GM21723 (cell line): ENCODE results near the gene TLE3.

ENCODE experiments used
- ATAC-seq: cut with Tn5 transposase; IDR thresholded peaks from one replicate; pipeline ENCODE4 v1.9.1; 2021; ENCODE audit warnings: mild to moderate bottlenecking, moderate library complexity; ENCODE audit not compliant: unreplicated experiment

The TLE3 gene

DNA sequence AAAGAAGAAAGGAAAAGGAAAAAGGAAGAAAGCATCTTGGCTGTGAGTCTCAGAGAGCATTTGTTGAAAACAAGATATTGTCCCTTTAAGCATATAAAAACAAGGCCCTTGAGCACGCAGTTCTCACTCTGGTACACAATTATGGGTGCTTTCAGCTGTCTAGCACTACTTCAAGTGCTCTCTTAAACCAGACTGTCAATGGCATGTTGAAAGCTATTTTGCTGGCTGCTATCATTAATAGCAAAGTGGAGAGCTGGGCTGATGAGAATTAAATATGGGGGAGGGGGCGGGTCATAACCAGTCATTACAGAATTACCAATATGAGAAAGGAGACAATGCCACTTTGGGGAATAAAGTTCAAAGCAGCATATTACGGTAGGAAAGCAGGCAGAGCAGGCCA lies 9.3 kb downstream of the TLE3 start:
- ATAC-seq = no peak

DNA sequence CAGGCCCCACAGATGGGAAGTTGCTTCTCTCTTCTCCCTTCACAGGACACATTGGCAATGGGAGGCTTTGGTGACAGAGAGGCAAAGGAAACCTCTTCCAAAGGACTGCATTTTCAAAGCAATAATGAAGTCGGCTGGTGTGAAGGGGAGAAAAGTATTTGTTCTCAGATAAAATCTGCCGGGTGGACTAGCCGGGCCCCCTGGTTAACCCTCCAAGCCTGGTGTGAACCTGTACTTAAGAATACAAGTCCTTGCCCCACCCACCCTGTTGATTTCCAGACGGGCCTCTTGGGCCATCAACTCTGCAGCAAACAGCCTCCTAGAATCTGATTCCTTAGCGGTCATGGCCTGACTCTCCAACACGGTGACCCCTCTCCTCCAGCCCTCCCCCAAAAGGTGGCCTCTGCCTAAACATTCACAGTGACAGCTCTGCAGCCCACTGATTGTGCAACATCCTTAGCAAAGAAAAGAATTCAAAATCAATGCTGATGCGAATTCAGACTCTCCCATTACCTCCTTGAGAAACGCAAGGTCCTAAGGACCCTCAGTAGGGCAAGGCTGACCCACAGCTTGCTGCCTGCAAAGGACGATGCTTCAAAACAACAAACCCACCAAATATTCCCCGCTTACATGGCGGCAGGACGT lies 9.9 kb downstream of the TLE3 start:
- no peak for ATAC-seq

DNA sequence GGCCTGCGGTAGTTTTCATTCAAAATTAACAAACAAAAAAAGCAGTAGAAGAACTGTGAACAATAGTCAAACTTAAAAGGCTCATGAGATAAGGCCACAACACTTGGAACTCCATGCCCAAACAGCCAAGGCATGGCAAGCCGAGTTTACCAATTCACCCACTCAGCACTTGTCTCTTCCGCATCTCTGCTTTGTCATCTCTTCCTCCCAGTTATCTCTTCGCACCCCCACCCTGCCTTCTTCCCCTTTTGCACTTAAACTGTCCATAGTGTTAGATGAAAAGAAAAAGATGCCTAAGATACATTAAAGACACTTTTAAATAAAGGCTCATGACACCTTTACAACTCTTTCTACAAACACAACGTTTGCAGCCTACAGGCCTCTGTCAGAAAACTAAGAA lies 11.1 kb downstream of the TLE3 start:
- ATAC-seq = no peak

DNA sequence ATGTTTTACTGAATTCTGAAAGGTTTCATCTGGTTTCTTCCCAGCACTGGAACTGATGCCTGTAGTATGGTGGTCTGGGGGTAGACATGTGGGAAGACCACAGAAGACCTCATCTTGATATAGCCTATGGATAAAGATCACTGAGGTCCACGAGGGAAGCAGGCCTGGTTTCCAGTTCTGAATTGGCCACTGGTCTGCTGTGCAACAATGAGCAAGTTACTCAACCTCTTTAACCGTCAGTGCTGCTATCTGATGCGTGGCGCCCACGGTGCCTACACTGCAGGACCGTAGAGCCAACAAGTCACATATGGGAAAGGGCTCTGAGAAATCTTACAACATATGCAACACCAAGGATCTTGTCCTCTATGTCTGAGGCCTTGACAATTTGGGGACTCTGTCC lies 13.3 kb downstream of the TLE3 start:
- no peak for ATAC-seq

DNA sequence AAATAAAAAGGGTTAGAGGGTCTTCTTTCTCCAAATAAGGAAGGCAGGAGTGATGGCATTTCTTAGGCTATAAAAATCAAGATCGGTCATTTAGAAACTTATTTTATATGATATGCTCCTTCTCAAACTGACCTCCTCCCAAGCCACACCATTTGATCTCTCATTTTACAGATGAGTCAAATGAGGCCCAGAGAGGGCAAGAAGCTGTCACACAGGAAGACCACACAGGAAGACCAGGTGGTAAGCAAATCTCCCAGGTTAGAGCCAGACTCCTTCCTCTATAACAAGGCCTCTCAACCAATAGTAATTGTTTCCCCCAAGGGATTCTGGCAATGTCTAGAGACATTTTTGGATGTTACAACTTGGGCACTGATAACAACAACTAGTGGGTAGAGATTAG lies 13.8 kb downstream of the TLE3 start:
- no peak for ATAC-seq

DNA sequence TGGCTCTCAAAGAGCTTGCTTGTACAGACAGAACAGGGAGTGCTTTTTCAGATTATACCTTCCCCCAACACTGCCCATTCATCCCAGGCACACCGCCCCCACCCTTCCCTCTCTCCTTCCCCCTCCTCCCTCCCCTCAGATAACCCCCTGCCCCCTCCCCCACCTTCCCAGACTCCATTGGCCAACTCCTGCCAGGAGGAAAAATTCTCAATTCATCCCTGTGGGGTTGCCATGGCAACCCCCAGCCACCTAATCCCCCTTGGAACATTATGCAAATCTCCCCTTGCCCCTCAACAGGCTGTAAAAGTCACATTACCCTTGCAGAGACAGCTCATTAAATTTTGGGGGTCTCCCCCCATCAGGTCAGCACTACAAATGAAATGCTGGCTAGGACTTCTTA lies 14.3 kb downstream of the TLE3 start:
- no peak for ATAC-seq

DNA sequence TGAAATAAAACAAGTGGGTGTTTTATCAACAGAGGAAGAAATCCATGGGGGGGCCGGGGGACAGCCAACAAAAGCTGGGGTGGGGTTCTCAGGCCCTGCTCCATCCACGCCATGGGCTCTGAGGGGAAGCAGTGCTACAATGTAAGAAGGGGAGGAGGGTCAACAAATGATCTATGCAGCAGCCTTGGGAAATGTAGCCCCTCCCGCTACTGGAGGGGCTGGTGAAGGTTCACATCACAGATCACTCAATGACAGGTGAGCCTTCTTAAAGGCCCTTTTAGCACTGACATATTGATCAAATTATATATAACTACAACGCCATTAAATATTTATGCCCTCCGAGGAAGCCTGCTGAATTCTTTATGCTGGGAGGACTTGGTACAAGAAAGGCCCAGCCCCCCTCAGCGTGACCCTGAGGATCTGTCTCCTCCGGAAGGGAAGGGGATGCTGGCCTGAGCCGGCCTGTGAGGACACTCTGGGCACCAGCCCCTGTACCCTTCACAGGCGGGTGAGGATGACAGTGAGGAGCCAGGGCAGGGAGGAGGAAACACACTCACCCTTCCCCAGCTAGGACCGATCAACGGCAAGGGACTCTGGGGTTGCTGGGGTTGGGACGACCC lies 15.3 kb downstream of the TLE3 start:
- no peak for ATAC-seq

DNA sequence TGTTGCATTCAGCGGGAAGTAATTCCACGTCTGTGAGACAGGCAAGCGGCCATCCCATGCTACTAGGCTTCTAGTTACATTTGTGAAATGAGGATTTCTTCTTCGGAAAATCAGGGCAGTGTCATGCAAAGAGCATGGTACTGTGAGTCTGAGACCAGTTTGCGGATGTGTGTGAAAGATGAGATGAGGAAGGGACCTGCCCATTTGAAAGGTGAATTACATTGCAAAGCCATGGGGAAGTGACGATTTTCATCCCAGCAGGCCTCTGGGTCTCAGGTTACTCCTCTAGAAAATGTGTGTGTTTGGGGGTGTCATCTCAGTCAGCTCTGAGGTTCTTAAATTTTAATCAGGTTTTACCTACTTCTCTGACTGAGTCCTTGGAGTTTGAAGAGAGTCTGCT lies 16.1 kb downstream of the TLE3 start:
- ATAC-seq = no peak

DNA sequence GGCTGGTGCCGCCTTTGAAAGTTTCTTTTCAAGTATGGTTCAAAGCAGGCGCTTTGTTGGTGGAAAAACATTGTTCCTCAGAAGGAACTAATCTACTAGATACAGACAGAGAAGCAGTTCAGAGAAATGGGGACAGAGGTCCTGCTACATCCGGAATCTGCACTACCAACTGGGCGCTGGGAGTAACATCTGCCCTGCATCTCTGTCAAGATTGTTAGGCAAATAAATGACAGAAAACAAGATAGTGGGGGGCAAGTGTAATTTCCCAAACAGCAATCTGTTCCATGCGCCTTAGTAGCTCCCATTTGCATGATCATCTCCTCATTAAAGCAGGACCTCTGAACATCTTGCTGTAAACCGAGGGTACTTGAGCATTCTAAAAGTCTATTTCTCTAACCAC lies 17.4 kb downstream of the TLE3 start:
- no peak for ATAC-seq

DNA sequence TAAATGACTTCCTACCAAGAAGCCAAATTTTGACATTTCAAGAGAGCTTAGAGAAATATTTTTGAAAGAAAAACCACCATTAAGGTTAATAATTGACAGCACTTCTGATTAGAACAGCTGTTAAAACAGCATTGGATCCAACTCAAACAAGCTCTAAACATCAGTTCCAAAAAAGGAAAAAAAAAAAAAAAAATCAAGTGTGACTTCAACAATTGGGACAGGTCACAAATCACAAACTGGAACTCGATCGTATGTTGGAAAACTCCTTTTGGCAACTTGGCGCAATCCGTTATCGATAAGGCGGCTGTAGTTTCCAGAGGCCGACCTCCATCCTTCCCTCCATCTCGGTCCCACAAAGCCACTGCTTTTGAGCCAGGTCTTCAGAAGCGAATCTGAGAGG lies 17.8 kb downstream of the TLE3 start:
- no peak for ATAC-seq

DNA sequence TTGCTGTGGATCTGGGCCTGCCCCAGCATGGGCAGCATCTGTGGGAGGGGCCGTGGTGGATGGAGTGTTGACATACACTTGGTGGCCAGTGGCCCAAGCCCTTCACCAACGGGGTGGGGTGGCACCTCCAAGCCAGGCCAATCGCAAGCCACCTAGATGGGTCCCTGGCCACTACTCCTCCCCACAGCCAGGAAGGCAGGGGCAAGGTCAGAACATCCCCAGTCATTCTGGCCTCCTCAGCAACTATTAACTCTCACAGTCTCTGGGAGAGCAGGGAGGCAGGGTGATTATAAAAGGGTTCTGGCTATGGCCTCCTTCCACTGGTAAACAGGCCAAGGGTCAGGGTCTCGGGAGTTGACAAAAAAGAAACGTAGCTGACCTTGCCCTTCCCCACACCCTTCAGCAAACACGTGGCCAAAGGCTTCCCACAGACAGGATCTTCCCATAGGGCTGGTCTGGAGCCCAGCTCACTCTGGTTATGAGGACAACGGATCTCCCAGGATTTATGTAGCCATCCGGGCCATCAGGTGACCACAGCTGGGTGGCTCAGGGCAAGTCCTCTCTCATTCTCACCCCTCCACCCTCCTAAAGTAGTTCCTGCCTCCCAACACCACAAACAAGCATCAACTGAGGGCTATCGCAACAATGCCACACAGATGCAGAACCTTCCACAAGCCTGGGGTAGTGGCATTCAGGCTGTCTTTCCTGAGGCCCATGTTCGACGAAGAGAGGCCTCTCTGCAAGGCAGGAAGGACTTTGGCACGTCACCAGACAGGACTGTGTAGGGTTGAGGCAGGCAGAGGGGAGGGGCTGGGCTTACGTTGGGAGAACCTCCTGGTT lies 18.9 kb downstream of the TLE3 start:
- ATAC-seq = no peak

DNA sequence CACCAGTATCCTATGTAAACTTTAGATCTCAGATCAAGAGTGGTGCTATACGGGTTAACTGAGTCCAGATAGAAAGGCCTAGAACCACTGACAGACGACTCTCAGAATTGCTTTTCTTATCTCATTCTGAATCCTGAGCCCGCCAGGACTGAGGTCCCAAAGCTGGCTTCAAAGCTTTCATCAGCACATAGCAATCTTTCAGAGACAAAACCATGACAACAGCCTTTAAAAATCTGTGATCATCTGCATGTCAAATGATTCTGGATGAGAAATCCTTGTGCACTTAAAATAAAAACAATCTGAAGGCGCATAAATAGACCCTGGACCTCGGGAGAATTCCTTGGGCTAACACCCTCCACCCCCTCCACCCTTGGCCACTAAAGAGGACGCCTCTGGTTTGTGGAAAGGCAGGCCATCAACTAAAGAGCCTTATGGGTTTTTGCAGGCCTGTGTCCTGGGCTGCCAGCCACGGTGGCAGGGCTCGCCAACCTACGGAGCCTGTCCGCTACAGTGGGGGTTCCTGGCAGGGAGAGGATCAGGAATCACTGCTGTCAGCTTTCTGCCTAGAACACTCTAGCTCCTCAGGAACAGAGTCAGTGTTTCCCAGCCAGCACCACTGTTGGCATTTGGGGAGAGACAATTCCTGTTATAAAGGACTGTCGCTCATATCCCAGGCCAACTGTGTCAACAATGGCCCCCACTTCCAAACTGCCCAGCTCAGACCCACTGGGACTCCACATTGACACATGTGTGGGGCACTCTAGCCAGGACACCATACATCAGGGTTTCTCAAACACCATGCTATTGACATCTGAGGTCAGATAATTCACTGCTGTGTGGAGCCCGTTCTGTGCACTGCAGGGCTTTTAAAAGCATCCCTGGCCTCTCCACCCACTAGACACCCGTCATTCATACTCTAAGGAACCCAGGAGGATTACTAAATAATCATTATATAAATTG lies 20.2 kb downstream of the TLE3 start:
- ATAC-seq = no peak

DNA sequence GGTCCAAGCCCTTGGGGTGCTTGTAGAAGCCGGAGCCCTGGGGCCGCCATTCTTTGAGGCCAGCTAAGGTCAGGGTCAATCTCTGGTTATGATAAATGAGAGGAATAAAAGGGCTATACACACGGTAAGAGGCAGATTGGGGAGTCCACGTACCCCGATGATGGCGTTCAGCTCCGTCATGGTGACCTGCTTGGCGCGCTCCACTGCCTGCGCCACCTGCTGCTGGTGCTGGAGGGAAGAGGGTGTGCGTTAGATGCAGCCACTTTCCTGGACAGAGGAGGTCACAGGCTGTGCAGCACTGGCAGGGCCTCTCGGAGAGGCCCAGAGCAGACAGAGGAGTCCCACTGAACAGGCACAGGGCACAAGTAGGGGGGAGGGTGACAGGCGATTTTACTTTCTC lies 23.3 kb downstream of the TLE3 start:
- ATAC-seq = no peak

DNA sequence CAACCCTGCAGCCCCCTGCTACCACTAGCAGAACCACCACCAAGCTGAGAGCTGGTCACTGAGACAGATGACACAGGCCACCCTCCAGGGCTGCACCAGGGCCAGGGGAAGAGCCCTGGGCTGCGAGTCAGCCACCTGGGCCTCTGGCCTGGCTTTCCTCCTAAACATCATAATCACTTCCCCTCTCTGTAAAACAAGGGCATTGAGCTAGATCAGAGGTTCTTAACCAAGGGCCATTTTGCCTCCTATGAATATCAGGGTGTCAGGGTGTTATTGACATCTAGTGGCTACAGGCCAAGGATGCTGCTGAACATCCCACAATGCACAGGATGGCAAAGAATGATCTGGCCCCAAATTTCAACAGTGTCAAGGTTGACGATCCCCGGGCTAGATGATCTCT lies 25.2 kb downstream of the TLE3 start:
- no peak for ATAC-seq

DNA sequence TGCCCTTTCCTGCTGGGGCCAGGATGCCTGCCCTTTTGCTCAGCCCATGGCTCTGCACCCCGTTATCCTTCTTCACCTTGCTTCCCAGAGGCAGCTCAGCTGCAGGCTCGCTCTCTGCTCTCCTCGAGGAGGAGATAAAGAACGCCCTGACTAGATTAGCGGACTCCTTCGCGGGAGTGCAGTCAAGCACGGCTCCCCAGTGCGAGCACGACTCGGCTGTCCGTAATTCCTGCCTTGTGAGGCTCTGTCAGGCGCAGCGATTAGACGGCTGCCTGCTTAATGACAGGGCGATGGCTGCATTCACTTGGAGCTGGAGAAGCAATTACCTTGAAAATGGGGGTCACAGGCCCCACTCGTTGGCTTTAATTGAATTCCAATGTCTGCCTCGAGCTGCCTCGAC lies 25.9 kb downstream of the TLE3 start:
- no peak for ATAC-seq

DNA sequence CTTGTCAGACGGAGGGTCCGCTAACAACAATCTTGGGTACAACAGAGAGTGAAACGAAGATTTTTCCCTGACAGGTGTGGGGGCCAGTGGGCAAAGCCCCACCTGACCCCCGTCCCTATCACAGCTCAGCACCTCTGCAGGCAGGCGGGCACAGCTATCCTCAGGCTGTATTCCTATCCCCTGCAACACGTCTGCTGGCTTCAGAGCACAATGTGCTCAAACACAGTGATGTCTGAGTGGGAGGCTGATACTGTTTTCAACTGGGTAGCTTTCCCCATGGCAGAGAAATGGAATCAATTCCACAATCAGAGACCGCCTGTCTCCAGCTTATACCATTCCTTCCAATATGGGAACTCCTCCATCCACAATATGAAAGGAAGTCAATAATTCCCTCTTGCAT lies 28.0 kb downstream of the TLE3 start:
- ATAC-seq = no peak

DNA sequence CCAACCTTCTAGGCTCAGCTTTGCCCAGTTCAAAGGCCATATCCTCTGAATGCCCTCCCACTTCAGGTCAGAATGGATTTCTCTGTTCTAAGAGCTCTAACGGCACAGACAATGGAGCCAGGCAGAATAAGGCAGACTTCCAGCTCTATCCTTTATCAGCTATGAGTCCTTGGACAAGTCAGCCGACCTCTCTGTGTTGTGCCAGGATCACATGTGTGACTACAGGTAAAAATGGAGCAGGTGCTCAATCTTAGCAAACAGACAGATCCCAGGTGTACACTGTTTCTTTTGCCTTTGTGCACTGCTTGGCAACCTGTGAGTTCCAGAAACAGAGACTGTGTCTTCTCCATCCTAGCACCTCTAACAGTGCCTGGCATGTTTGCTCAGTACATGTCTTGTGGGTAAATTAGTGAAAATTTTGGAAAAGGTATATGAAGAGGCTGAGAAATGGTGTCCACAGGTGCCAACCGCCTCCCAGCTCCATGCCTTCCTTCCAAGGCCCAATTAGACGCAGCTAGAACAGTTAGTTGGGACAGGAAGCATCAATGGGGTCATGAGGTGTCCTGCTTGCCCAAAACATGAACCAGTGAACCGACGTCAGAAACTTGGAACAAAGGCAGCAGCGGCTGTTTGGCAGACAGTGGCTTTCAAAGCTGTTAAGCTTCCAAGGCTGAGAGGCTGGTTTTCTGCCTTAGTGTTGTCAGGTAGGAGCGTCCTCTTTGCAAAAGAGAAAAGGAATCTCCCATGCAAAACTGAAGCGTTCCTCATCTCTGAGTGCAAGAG lies 28.7 kb downstream of the TLE3 start:
- ATAC-seq = no peak

DNA sequence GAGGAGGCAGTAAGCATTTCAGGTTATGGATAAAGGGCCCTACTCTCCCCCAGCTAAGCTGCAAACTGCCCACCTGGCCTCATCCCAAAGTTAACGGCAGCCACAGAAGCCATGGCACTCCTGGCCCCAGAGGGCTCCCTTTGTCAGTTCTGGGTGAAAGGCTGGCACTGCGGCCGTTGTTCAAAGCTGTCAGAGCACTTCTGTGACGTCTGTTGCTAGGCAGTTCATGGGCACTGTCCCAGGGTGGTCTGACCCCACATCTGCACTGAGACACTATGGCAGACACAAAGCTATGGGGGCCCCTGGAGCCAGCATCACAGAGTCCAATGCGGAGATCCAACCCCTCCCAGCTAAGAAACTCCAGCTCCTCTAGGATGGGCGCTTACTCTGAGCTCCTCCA lies 30.0 kb downstream of the TLE3 start:
- ATAC-seq = no peak

DNA sequence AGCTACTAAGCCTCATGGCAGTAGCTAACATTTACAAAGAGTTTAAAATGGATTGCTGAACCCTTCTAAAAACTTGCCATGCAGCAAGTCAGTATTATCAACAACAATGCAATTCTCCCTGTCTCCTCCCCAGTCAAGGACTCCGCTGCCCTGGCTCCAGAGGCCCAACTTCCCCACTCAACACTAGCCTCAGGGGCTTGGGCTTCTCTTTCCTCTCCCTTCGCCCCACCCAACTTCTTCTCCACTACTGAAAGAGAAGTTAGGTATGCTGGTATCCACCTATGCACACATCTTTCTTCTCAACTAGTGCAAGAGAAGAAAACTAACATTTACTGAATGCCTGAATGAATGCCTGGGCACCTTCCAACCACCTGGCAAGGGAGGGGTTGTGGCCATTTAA lies 30.7 kb downstream of the TLE3 start:
- no peak for ATAC-seq

DNA sequence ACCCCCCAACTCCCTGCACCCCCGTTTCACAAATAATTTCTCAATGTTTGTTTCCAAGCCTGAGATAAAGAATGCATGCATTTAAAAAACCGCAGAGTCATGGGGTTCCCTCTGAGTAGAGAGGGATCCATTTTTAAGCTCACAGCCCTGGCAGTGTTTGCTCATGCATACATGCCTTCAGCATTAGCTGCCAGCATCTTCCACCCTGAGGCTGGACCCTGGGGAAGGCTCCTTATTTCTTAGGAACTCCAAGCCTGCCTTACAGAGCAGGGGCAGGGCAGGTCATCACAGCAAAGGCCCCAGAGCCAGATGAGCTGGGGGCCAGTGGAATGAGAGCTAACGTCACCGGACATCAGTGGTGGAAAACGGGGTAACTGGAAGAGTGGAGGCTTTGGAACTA lies 31.3 kb downstream of the TLE3 start:
- ATAC-seq = no peak
